Fibroblast of villous mesenchyme (primary cell): ENCODE measurements around the gene SCYGR6. TPM values are rescaled to one million over a fixed set of nuclear protein-coding genes. Genes with fewer than 3 reads are reported as not detected.

ENCODE experiments used
- DNase-seq: peaks from one replicate; pipeline ENCODE4 v3.0.0-alpha.2; 2010; ENCODE audit warnings: low read depth
- H3K4me3 ChIP-seq: 2 replicates; pipeline ENCODE4 v1.5.1; 2011; ENCODE audit warnings: low read depth, mild to moderate bottlenecking, low read length
- total RNA-seq: library from RNA; depleted of rRNA; stranded (reverse); fragments of >200 nt; gene quantifications from 2 replicates; pipeline ENCODE4 v1.2.3, GENCODE V29; 2012
- TF ChIP-seq, protein P1 (sequence below): IDR thresholded peaks from 2 replicates; pipeline ENCODE4 v1.5.1; 2012; ENCODE audit warnings: low read depth, mild to moderate bottlenecking, low read length; ENCODE audit not compliant: insufficient read depth

The SCYGR6 gene, protein sequence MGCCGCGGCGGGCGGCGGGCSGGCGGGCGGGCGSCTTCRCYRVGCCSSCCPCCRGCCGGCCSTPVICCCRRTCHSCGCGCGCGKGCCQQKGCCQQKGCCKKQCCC
- not detected in 2 replicates for total RNA-seq

DNA sequence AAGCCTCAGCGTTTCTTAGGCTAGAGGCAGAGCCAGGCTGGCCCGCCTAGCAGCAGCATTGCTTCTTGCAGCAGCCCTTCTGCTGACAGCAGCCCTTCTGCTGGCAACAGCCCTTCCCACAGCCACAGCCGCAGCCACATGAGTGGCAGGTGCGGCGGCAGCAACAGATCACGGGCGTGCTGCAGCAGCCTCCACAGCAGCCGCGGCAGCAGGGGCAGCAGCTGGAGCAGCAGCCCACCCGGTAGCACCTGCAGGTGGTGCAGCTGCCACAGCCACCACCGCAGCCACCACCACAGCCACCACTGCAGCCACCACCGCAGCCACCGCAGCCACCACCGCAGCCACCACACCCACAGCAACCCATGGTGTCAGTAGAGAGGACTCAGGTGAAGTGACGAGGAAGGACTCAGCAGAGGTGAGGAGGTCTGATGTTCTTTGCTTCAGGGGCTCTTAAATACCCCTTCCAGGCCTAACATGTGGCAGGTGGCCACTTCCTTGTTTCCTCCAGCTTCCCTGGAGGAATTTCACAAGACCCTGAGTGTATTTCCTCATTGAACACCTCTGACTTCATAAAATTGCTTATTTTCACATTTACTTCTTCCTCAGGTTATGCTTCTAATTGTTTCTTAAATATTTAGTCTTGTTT, at the start of gene SCYGR6:
TSS of gene SCYGR6 (minus strand) at position 364 of the 646 bp plus-strand sequence. CDS start at position 364, 0 bp downstream.
- DNase-seq: no peak
- TF ChIP-seq, protein P1, sequence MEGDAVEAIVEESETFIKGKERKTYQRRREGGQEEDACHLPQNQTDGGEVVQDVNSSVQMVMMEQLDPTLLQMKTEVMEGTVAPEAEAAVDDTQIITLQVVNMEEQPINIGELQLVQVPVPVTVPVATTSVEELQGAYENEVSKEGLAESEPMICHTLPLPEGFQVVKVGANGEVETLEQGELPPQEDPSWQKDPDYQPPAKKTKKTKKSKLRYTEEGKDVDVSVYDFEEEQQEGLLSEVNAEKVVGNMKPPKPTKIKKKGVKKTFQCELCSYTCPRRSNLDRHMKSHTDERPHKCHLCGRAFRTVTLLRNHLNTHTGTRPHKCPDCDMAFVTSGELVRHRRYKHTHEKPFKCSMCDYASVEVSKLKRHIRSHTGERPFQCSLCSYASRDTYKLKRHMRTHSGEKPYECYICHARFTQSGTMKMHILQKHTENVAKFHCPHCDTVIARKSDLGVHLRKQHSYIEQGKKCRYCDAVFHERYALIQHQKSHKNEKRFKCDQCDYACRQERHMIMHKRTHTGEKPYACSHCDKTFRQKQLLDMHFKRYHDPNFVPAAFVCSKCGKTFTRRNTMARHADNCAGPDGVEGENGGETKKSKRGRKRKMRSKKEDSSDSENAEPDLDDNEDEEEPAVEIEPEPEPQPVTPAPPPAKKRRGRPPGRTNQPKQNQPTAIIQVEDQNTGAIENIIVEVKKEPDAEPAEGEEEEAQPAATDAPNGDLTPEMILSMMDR: no peak

DNA sequence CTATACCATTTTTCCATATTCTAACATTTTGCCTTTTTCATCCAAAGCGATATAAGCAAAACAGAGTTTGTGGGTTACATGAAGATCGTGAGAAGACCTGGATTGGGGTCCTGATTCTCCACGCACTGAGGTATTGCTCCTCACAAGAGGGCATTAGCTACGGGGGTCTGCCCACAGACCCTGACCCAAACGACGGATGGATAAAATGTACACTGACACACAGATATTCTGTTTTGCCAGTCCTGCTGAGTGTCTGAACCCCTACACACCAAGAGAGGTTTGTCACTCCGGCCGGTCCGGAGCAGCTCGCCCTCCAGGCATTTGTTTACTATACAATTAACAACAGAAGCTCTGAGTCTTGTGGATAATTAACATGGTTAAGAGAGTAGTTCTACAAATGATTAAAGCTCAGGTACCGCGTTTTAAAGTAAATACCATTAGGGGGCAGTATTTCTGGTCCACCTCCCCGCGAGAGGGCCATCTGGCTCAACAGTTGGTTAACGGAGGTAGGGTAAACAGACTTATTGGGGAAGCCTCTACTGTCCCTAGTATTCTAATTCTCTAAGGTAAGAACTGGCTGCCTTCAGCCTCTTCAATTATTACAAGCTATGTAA, 49.6 kb upstream of the SCYGR6 start:
- no peak overlapping the region for H3K4me3 ChIP-seq
- peak; percentile 14 for DNase-seq
- TF ChIP-seq, protein P1: peak; percentile 23

More for the DNA sequence above, at the start of gene SCYGR6:
- no peak within 1 kb of the TSS for H3K4me3 ChIP-seq

DNA sequence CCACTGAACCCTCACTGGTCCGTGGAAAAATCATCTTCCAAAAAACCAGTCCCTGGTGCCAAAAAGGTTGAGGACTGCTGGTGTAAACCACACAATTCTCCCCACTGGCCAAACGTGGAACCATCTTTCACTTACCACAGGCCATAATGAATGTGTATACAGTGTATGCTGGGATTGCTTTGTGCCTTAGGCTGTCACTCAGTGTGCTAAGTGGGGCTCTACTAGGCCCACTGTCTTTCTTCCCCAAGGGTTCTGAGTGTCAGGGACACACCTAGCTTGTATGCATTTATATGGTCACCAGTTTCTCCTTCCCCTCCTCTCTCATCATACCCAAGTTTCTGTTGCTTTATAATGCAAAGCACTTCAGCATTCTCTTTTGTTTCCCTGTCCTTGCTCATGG, 48.4 kb upstream of the SCYGR6 start:
- H3K4me3 ChIP-seq: no peak overlapping the region
- TF ChIP-seq, protein P1: no peak
- DNase-seq: no peak

DNA sequence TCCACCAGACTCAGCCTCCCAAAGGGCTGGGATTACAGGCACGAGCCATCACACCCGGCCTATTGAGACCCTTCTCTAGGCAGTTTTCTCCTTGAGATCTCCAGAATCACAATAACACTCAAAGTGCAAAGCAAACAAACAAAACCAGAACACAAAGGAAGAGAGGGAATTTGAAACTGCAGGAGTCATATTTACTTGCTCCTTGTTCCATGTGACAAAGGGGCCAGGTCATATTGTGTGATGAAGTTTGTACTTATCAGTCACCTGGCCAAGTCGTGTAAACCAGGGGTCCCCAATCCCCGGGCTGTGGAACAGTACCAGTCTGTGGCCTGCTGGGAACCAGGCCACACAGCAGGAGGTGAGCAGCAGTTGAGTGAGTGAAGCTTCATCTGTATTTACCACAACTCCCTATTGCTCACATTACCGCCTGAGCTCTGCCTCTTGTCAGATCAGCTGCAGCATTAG, 47.7 kb upstream of the SCYGR6 start:
- no peak overlapping the region for H3K4me3 ChIP-seq
- DNase-seq: no peak
- TF ChIP-seq, protein P1: no peak

DNA sequence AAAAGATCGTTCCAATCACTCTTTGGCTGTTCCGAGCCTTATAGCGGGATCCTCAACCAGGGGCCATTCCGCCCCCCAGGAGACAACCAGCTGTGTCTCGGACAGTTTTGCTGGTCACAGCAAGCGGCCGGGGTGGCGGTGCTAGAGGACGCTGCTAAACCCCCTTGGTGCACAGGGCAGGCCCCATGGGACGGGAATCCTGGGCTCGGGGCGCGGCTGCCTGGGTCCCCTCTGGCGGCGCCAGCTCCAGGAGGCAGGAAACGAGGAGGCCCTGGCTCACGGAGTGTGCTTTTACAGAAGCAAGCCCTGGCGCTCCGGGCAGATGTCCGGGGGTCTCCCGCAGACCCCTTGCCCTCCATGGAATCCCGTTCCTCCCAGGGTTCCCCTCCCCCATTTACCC, 43.3 kb upstream of the SCYGR6 start:
- no peak for DNase-seq
- H3K4me3 ChIP-seq: no peak overlapping the region
- TF ChIP-seq, protein P1: no peak

DNA sequence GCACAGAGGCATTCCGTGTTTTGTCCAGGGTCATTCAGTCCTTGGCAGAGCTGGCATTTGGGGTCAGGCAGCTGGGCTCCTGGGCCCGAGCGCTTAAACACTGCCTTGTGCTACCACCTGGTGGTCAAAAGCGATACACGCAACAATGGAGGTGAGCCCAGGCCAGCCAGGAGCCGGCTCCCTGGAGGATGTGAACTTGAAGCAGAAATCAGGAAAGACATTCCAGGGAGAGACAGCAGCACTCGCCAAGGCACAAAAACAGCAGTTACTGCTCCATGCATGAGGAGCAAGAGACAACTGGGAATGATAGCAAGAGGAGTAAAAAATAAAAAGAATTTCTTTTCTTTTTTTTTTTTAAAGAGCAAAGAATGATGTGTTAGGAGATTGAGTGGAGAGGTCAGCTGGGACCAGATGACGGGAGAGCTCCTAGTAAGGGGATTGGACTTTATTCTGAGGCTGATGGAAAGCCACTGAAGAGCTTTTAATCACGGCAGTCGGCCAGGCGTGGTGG, 41.9 kb upstream of the SCYGR6 start:
- no peak overlapping the region for H3K4me3 ChIP-seq
- peak; percentile 76 for DNase-seq
- TF ChIP-seq, protein P1: peak; percentile 88
